K562 (cell line): ENCODE measurements around the gene TSG101. TPM values are rescaled to one million over a fixed set of nuclear protein-coding genes. Genes with fewer than 3 reads are reported as not detected.

Experiments used
- ATAC-seq: fragments of 200-7000 bp; cut with Tn5 transposase; 3 replicates; pipeline ENCODE4 v1.9.1; 2020; ENCODE audit warnings: moderate library complexity
- BruUV-seq: library from RNA; stranded (reverse); fragments of 400-500 nt; replicated peaks from 2 replicates; lab custom pipeline; 2021; lab: Mats Ljungman, UMichigan
- CTCF ChIA-PET: fragments of 300-600 bp; formaldehyde crosslinking; extraction: SDS; loops from one replicate; lab custom pipeline; 2021; ENCODE audit warnings: low intra/inter-chr PET ratio; lab: Yijun Ruan, JAX
- POLR2A ChIA-PET: fragments of 300-600, 350-650 bp; sonication (Branson Sonifier 250); formaldehyde crosslinking; extraction: SDS; loops from one replicate; lab custom pipeline; 2021; ENCODE audit warnings: antibody characterized with exemption, inconsistent platforms; lab: Yijun Ruan, JAX
- DNase-seq, 4 experiments: peaks; one replicate each; pipeline versions ENCODE4 v3.0.0 to v3.0.0-alpha.2; 2011 to 2018; ENCODE audit warnings: low spot score in 3 of 4, mixed read lengths in 3 of 4; ENCODE audit errors: extremely low read depth in 1 of 4
- FAIRE-seq: peaks from 2 replicates; lab custom pipeline; 2011; peaks lifted over from hg19 to GRCh38; lab: Jason Lieb, UNC
- H2AFZ ChIP-seq: 2 replicates; pipeline ENCODE4 v1.6.0; 2011; ENCODE audit warnings: low read depth, low read length, control low read depth, inconsistent platforms
- H3K27ac ChIP-seq: fragments of 200-600 bp; 3 replicates; pipeline ENCODE4 v1.8.0; 2011; ENCODE audit warnings: low read depth, mild to moderate bottlenecking, control low read depth, inconsistent platforms, low read length, moderate library complexity, mixed read lengths; ENCODE audit errors: extremely low read depth
- H3K27me3 ChIP-seq, 2 experiments: fragments of 300-600 bp in 1 of 2; 2 replicates in 1 of 2; 3 replicates in 1 of 2; pipeline versions ENCODE4 v1.6.0 to v1.8.0; 2011; ENCODE audit warnings: inconsistent platforms in 2 of 2, low read length in 2 of 2, mild to moderate bottlenecking in 1 of 2, mixed read lengths in 1 of 2, moderate library complexity in 1 of 2; ENCODE audit not compliant: control insufficient read depth in 2 of 2, insufficient read depth in 2 of 2
- H3K36me3 ChIP-seq: fragments of 300-600 bp; 3 replicates; pipeline ENCODE4 v1.8.0; 2011; ENCODE audit warnings: mild to moderate bottlenecking, low read length, inconsistent platforms; ENCODE audit not compliant: control insufficient read depth, insufficient read depth
- H3K4me1 ChIP-seq, 2 experiments: fragments of 200-600 bp in 1 of 2; replicated peaks in 1 of 2; 2 replicates in 1 of 2; 3 replicates in 1 of 2; pipeline versions ENCODE4 v1.5.1 to v1.8.0; 2011; ENCODE audit warnings: inconsistent platforms in 2 of 2, low read length in 2 of 2, mild to moderate bottlenecking in 1 of 2, mixed read lengths in 1 of 2, moderate library complexity in 1 of 2; ENCODE audit not compliant: control insufficient read depth in 2 of 2, insufficient read depth in 2 of 2
- H3K4me2 ChIP-seq: 2 replicates; pipeline ENCODE4 v1.6.1; 2011; ENCODE audit warnings: low read length, control low read depth, inconsistent platforms, mixed read lengths; ENCODE audit not compliant: insufficient read depth
- H3K4me3 ChIP-seq: fragments of 200-600 bp; sonication (generic), shearing (Covaris generic); 2 replicates; pipeline ENCODE4 v1.5.1; 2016; ENCODE audit warnings: control low read depth, inconsistent platforms
- H3K79me2 ChIP-seq: fragments of 200-600 bp; 3 replicates; pipeline ENCODE4 v1.8.0; 2011; ENCODE audit warnings: low read length, inconsistent platforms; ENCODE audit not compliant: control insufficient read depth, insufficient read depth
- H3K9ac ChIP-seq, 2 experiments: 2 replicates each; pipeline versions ENCODE4 v1.6.0 to v1.6.1; 2011; ENCODE audit warnings: low read depth in 2 of 2, low read length in 2 of 2, control low read depth in 1 of 2, inconsistent platforms in 1 of 2, mild to moderate bottlenecking in 1 of 2, mixed read lengths in 1 of 2; ENCODE audit not compliant: insufficient read depth in 1 of 2
- H3K9me1 ChIP-seq: one replicate; pipeline ENCODE4 v1.6.0; 2011; ENCODE audit warnings: inconsistent platforms, mild to moderate bottlenecking, low read length, moderate library complexity; ENCODE audit not compliant: control insufficient read depth, insufficient read depth
- H3K9me3 ChIP-seq: replicated peaks from 2 replicates; pipeline ENCODE4 v1.5.1; 2011; ENCODE audit warnings: low read depth, low read length, inconsistent platforms; ENCODE audit not compliant: control insufficient read depth, insufficient read depth
- H4K20me1 ChIP-seq: replicated peaks from 2 replicates; pipeline ENCODE4 v1.6.1; 2011; ENCODE audit warnings: low read length, inconsistent platforms, mixed read lengths; ENCODE audit not compliant: control insufficient read depth, insufficient read depth
- AFF1 ChIP-seq, 2 experiments: fragments of 450-650 bp; IDR thresholded peaks; 2 replicates each; pipeline ENCODE4 v1.6.1; 2018; ENCODE audit warnings: mild to moderate bottlenecking in 2 of 2, low read depth in 1 of 2; ENCODE audit not compliant: partially characterized antibody in 2 of 2
- FOS ChIP-seq: IDR thresholded peaks from 3 replicates; pipeline ENCODE4 v1.6.1; 2011; ENCODE audit not compliant: insufficient read length; ENCODE audit errors: extremely low read depth
- HDAC6 ChIP-seq: IDR thresholded peaks from 2 replicates; pipeline ENCODE4 v1.6.1; 2012; ENCODE audit warnings: low read depth, mild to moderate bottlenecking, control low read depth, inconsistent platforms, low read length, moderate library complexity
- NRF1 ChIP-seq, 2 experiments: fragments of 450-650 bp; IDR thresholded peaks in 1 of 2; conservative IDR thresholded peaks in 1 of 2; 2 replicates each; pipeline ENCODE4 v1.6.1; 2014; ENCODE audit warnings: mild to moderate bottlenecking in 2 of 2
- PHB2 ChIP-seq: fragments of 450-650 bp; IDR thresholded peaks from 2 replicates; pipeline ENCODE4 v1.6.1; 2017; ENCODE audit warnings: low read depth
- PHTF2 ChIP-seq: fragments of 250-450 bp; sonication (Bioruptor Pico); IDR thresholded peaks from 2 replicates; pipeline ENCODE4 v1.5.0; 2021; ENCODE audit warnings: mild to moderate bottlenecking
- TCF3 ChIP-seq: sonication (generic); formaldehyde crosslinking; IDR thresholded peaks from 2 replicates; pipeline ENCODE4 v1.4.0; 2020; ENCODE audit warnings: mild to moderate bottlenecking, missing genetic modification reagents
- XRCC5 ChIP-seq: fragments of 200-400 bp; formaldehyde crosslinking; IDR thresholded peaks from 2 replicates; pipeline ENCODE4 v1.6.1; 2017; ENCODE audit warnings: low read depth, mild to moderate bottlenecking, low read length
- ZC3H11A ChIP-seq: IDR thresholded peaks from 2 replicates; pipeline ENCODE4 v1.6.1; 2012; ENCODE audit warnings: low read depth, low read length, improper control_type of control experiment
- ZNF197 ChIP-seq: fragments of 200-800 bp; sonication (Bioruptor generic); IDR thresholded peaks from 2 replicates; pipeline ENCODE4 v1.6.1; 2016; ENCODE audit warnings: low read depth, missing genetic modification characterization, missing compliant biosample characterization
- WGBS: fragments of 100-300 bp; shearing (Covaris generic); methylation state at CpG from one replicate; pipeline ENCODE4 v1.1.6; 2016; ENCODE audit warnings: low coverage, mixed read lengths; ENCODE audit not compliant: insufficient coverage; ENCODE audit errors: missing lambda C conversion rate; 5-methylcytosine and 5-hydroxymethylcytosine counted together
- in situ Hi-C: fragments of 300-500 bp; cut with MboI; formaldehyde crosslinking; loops from 4 replicates; pipeline ENCODE4 v1.15.0; 2018; ENCODE audit warnings: inconsistent platforms, mixed read lengths
- intact Hi-C: fragments of 100-400 bp; cut with micrococcal nuclease; formaldehyde crosslinking; loops from 2 replicates; pipeline ENCODE4 v1.14.2; 2022
- polyA plus RNA-seq, 8 experiments: library from polyadenylated mRNA; depleted of rRNA in 4 of 8; stranded (reverse) in 5 of 8; unstranded in 3 of 8; fragments of >200 nt; fragmentation: Nextera tagmentation in 2 of 8; fragmentation: Illumina TruSeq in 1 of 8; extraction: Ambion mirVana in 2 of 8; extraction: Trizol in 1 of 8; gene quantifications; 2 replicates each; pipeline versions ENCODE4 v1.2.1 to v1.2.3, GENCODE V29; 2011 to 2014; ENCODE audit warnings: inconsistent platforms in 1 of 8, missing spikeins in 1 of 8
- total RNA-seq, 7 experiments: library from RNA; depleted of rRNA in 6 of 7; stranded (reverse); fragments of >200 nt in 6 of 7; fragmentation: Illumina TruSeq in 2 of 7; extraction: Trizol in 2 of 7; gene quantifications; 2 replicates each; pipeline versions ENCODE4 v1.2.1 to v1.2.3, GENCODE V29; 2011 to 2021; ENCODE audit warnings: low replicate concordance in 1 of 7

The TSG101 gene
- total and polyA plus RNA-seq, 9 of the 15 experiments (the other 6 are each of a cell fraction or from before 2014, with no cell fraction given): 24.6 to 141 (median 60.0) TPM

GRCh38 chr11:18485913-18486528 lies 40.7 kb downstream of the TSG101 start:
- H3K4me3 ChIP-seq: no peak overlapping the region
- BruUV-seq: no TSS peak

More at GRCh38 chr11:18485913-18486528, 40.7 kb downstream of the TSG101 start:
- intact Hi-C loops: no loop called here
- H3K4me1 ChIP-seq: peaks cover 4% of the 10 kb centered on the region in 2 experiments; a peak in 3 of 5 replicates
- peaks cover 41% of the 10 kb centered on the region for H3K36me3 ChIP-seq
- peaks cover 5% of the 10 kb centered on the region; the same call in 1 of the 2 replicates for H4K20me1 ChIP-seq
- FAIRE-seq (no peak), DNase-seq (no peak), ATAC-seq (no peak)
- no peaks in the 10 kb centered on the region for H3K9me1 ChIP-seq
- CTCF ChIA-PET: no interaction called here
- H3K27ac ChIP-seq: no peak overlapping the region
- 93% methylated on average over 8 of the region's 8 CpGs for WGBS
- H3K79me2 ChIP-seq: no peaks in the 10 kb centered on the region
- no peak for TF ChIP-seq FOS
- no peak for TF ChIP-seq PHTF2
- TF ChIP-seq TCF3: no peak
- TF ChIP-seq ZC3H11A: no peak
- TF ChIP-seq AFF1 (IDR thresholded peaks at IDR 0.05; ENCODE audit: low read depth in 1 of 2, partially characterized antibody in 2 of 2): no peak
- TF ChIP-seq NRF1 (conservative IDR thresholded peaks at IDR 0.05 in 1 of 2, IDR thresholded peaks at IDR 0.05 in 1 of 2): no peak
- TF ChIP-seq XRCC5: no peak
- TF ChIP-seq ZNF197 (CRISPR knock-in tag): no peak
- TF ChIP-seq PHB2: no peak
- TF ChIP-seq HDAC6: no peak
- no peak overlapping the region for H2AFZ ChIP-seq
- no peaks in the 10 kb centered on the region for H3K27me3 ChIP-seq
- H3K4me2 ChIP-seq: no peak overlapping the region
- no peaks in the 10 kb centered on the region for H3K9me3 ChIP-seq
- POLR2A ChIA-PET: no interaction called here
- H3K9ac ChIP-seq: no peak overlapping the region
- in situ Hi-C loops: no loop called here
